ENCODE results near the gene PPP6C.
"Not testable (repeated sequence)": the region's sequence is repeated elsewhere in the genome, so short reads cannot be mapped to it uniquely, and the experiment has no call there.

The PPP6C gene

DNA sequence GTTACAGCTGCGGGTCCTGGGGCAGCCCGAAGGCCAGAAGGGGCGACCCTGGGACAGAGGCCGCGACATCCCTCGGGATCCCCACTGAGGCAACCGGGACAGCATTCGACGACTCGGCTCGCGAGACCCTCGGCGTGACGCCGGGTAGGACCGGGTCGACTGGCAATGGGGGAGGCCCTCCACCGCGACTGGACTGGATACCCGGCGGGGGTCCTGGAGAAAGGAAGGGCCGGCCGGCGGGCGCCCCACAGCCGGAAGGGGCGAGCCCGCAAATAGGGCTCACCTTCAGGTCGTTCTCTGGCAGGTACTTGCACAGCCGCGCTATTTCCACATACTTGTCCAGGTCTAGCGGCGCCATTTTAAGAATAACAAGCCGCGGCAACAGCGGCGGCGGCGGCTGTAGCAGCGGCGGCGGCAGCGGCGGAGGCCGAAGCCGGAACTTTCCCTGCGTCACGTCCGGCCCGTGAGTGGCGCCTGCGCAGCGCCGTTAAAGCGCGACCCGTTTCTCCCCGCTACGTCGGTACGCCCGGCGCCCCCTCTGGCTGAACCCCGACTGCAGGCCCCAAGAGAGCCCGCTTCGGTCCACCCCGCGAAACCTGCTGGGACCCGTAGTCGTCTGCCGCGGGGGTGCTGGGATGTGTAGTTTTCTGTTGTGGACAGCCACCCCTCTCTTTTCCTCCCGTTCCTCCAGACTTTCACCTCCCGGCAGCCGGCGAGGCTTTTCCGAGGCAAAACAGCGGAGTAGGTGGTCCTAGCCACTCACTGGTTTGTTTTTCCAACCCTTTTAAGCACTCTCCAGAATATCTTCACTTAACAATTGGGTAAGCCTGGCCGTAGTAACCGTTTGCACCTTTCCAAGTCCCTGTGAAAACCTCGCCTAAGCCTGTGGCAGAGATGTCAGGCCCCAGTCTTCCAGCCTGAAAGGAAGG is at the start of gene PPP6C:
Gene PPP6C (minus strand): TSS at position 443 of the 929 bp plus-strand sequence. CDS start 85 bp downstream, at position 358.
- Histone ChIP-seq H3K27ac (ENCODE audit: low read length) (peak within 1 kb of the TSS; percentile 30), H3K4me1 (ENCODE audit: low read length) (peaks cover 9% of the 10 kb centered on the region), H3K36me3 (replicated peaks; ENCODE audit: low read depth, low read length) (no peaks in the 10 kb centered on the region), H2AFZ (ENCODE audit: low read depth, low read length) (peak within 1 kb of the TSS; percentile 98), H4K20me1 (ENCODE audit: insufficient read depth, low read length) (peaks cover 7% of the 10 kb centered on the region; the same call in 1 of the 2 replicates), H3K4me2 (ENCODE audit: low read length) (peak within 1 kb of the TSS; percentile 93), H3K9ac (ENCODE audit: low read length) (peak within 1 kb of the TSS; percentile 88), H3K27me3 (ENCODE audit: low read depth, low read length) (no peaks in the 10 kb centered on the region), H3K79me2 (ENCODE audit: low read length) (peaks cover 58% of the 10 kb centered on the region), H3K9me3 (ENCODE audit: insufficient read depth, low read length) (no peaks in the 10 kb centered on the region), H3K4me3 (ENCODE audit: low read length) (peak within 1 kb of the TSS; percentile 84)
- no peak for TF ChIP-seq EZH2phosphoT487 (IDR thresholded peaks at IDR 0.05; ENCODE audit: low read depth)
- peak; percentile 59 for TF ChIP-seq CTCF (IDR thresholded peaks at IDR 0.05; ENCODE audit: low read depth, low read length)

DNA sequence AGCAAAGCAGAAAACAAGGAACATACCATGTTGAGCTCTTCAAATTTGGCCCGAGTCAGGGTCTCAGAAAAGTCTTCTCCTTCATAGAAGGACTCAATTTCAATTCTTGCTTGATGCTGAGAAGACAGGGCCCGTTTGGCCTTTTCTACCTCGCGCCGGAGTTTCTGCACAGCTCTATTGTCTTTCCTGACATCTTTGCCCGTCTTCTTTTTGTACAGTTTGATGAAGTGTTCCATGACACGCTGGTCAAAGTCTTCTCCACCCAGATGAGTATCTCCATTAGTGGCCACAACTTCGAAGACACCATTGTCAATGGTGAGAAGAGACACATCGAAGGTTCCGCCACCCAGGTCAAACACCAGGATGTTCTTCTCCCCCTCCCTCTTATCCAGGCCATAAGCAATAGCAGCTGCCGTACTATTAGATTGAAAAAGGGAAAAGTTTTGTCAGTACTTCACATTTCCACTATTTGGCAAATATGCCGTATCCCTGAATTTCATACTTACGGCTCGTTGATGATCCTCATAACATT is 49.4 kb upstream of the PPP6C start:
- Histone ChIP-seq H2AFZ (ENCODE audit: low read depth, low read length) (no peak overlapping the region), H3K9ac (ENCODE audit: low read length) (no peak overlapping the region), H3K27ac (ENCODE audit: low read length) (no peak overlapping the region), H3K4me2 (ENCODE audit: low read length) (0 out of 2 replicates have a peak overlapping the region, but pooled peaks have one; percentile 66), H3K4me3 (ENCODE audit: low read length) (no peak overlapping the region), H4K20me1 (ENCODE audit: insufficient read depth, low read length) (peaks cover 54% of the 10 kb centered on the region), H3K79me2 (ENCODE audit: low read length) (peaks cover 75% of the 10 kb centered on the region), H3K27me3 (ENCODE audit: low read depth, low read length) (no peaks in the 10 kb centered on the region), H3K36me3 (replicated peaks; ENCODE audit: low read depth, low read length) (peaks cover 54% of the 10 kb centered on the region), H3K4me1 (ENCODE audit: low read length) (peaks cover 24% of the 10 kb centered on the region), H3K9me3 (ENCODE audit: insufficient read depth, low read length) (no peaks in the 10 kb centered on the region)
- TF ChIP-seq EZH2phosphoT487 (IDR thresholded peaks at IDR 0.05; ENCODE audit: low read depth) (no peak), CTCF (IDR thresholded peaks at IDR 0.05; ENCODE audit: low read depth, low read length) (no peak)

GRCh38 chr9:125238127-125238914 is 48.7 kb upstream of the PPP6C start:
- peaks cover 54% of the 10 kb centered on the region for H4K20me1 ChIP-seq (ENCODE audit: insufficient read depth, low read length)
- H3K36me3 ChIP-seq (replicated peaks; ENCODE audit: low read depth, low read length): peaks cover 60% of the 10 kb centered on the region
- no peak overlapping the region for H2AFZ ChIP-seq (ENCODE audit: low read depth, low read length)
- H3K4me1 ChIP-seq (ENCODE audit: low read length): peaks cover 24% of the 10 kb centered on the region
- no peak overlapping the region for H3K4me2 ChIP-seq (ENCODE audit: low read length)
- H3K9ac ChIP-seq (ENCODE audit: low read length): no peak overlapping the region
- H3K27me3 ChIP-seq (ENCODE audit: low read depth, low read length): no peaks in the 10 kb centered on the region
- peaks cover 75% of the 10 kb centered on the region for H3K79me2 ChIP-seq (ENCODE audit: low read length)
- no peak overlapping the region for H3K4me3 ChIP-seq (ENCODE audit: low read length)
- TF ChIP-seq EZH2phosphoT487 (IDR thresholded peaks at IDR 0.05; ENCODE audit: low read depth) (no peak), CTCF (IDR thresholded peaks at IDR 0.05; ENCODE audit: low read depth, low read length) (no peak)
- H3K27ac ChIP-seq (ENCODE audit: low read length): no peak overlapping the region
- H3K9me3 ChIP-seq (ENCODE audit: insufficient read depth, low read length): no peaks in the 10 kb centered on the region

DNA sequence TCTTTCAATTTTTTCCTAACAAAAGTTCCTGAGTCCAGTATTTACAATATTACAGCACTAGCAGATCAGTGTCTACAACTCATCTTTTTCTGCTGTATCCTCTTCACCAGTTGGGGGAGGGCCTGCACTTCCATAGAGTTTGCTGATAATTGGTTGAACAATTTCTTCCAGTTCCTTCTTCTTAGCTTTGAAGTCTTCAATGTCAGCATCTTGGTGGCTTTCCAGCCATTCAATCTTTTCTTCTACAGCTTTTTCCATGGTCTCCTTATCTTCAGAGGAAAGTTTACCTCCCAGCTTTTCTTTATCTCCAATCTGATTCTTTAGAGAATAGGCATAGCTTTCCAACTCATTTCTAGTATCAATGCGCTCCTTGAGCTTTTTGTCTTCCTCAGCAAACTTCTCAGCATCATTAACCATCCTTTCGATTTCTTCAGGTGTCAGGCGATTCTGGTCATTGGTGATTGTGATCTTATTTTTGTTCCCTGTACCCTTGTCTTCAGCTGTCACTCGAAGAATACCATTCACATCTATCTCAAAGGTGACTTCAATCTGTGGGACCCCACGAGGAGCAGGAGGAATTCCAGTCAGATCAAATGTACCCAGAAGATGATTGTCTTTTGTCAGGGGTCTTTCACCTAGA is 47.0 kb upstream of the PPP6C start:
- not testable (repeated sequence) for H3K27ac ChIP-seq (ENCODE audit: low read length); H3K27me3 ChIP-seq (ENCODE audit: low read depth, low read length); H3K9ac ChIP-seq (ENCODE audit: low read length); H3K9me3 ChIP-seq (ENCODE audit: insufficient read depth, low read length); H3K4me2 ChIP-seq (ENCODE audit: low read length); H2AFZ ChIP-seq (ENCODE audit: low read depth, low read length); H3K4me3 ChIP-seq (ENCODE audit: low read length)
- Histone ChIP-seq H3K79me2 (ENCODE audit: low read length) (peaks cover 66% of the 10 kb centered on the region), H3K36me3 (replicated peaks; ENCODE audit: low read depth, low read length) (peaks cover 60% of the 10 kb centered on the region), H3K4me1 (ENCODE audit: low read length) (peaks cover 21% of the 10 kb centered on the region), H4K20me1 (ENCODE audit: insufficient read depth, low read length) (peaks cover 54% of the 10 kb centered on the region)
